ENCODE measurements around the gene PACRGL. TPM values are rescaled to one million over a fixed set of nuclear protein-coding genes. Genes with fewer than 3 reads are reported as not detected.

PACRGL gene
- total and polyA plus RNA-seq, 12 donors, result 4.2 to 11.3 (median 10.6) TPM

- no peak for TF ChIP-seq CTCF (IDR thresholded peaks at IDR 0.05)
- no peak overlapping the region for H3K27ac ChIP-seq
- DNase-seq (no peak), ATAC-seq (no peak)
- no peak overlapping the region for H3K4me3 ChIP-seq
- no peaks in the 10 kb centered on the region for H3K9me3 ChIP-seq
- peaks cover 0 to 42% (median 7%) of the 10 kb centered on the region in 7 donors for H3K27me3 ChIP-seq
- H3K36me3 ChIP-seq, result no peaks in the 10 kb centered on the region
- intact Hi-C loops (cut with DNase I), result no loop called here
- 87 to 88% methylated on average over 3 of the region's 3 CpGs for WGBS, 2 donors
- H3K4me1 ChIP-seq, result no peaks in the 10 kb centered on the region
Measured at GRCh38 chr4:20678400-20678799, 21.9 kb upstream of the PACRGL start.

GRCh38 chr4:20679951-20680350 lies 20.3 kb upstream of the PACRGL start:
- intact Hi-C loops (cut with DNase I), result loop anchor here in 8 of 10 donors (5.0 to 10.0 kb wide), 8 partner anchors 255 to 1995 kb away; no protein-coding TSS in a partner anchor
- DNase-seq (no peak), ATAC-seq (no peak)
- no peak for TF ChIP-seq CTCF (IDR thresholded peaks at IDR 0.05)
- Histone ChIP-seq H3K27me3 (peaks cover 0 to 40% (median 7%) of the 10 kb centered on the region in 7 donors), H3K9me3 (no peaks in the 10 kb centered on the region), H3K4me1 (no peaks in the 10 kb centered on the region), H3K4me3 (no peak overlapping the region), H3K27ac (no peak overlapping the region), H3K36me3 (no peaks in the 10 kb centered on the region)
- WGBS, 2 donors, result 74 to 79% methylated on average over 1 of the region's 1 CpG

- Histone ChIP-seq H3K27ac (no peak overlapping the region), H3K27me3 (peaks cover 0 to 38% (median 7%) of the 10 kb centered on the region in 7 donors), H3K4me3 (no peak overlapping the region), H3K9me3 (no peaks in the 10 kb centered on the region), H3K4me1 (no peaks in the 10 kb centered on the region), H3K36me3 (no peaks in the 10 kb centered on the region)
- ATAC-seq (no peak), DNase-seq (no peak)
- 28 to 57% methylated on average over 1 of the region's 1 CpG for WGBS, 2 donors
- intact Hi-C loops (cut with DNase I), result loop anchor here in 8 of 10 donors (5.0 to 10.0 kb wide), 8 partner anchors 256 to 1996 kb away; no protein-coding TSS in a partner anchor
- no peak for TF ChIP-seq CTCF (IDR thresholded peaks at IDR 0.05)
Measured at GRCh38 chr4:20680736-20681135, 19.5 kb upstream of the PACRGL start.

GRCh38 chr4:20681271-20681670 lies 19.0 kb upstream of the PACRGL start:
- intact Hi-C loops (cut with DNase I), result loop anchor here in 8 of 10 donors (5.0 to 10.0 kb wide), 8 partner anchors 256 to 1996 kb away; no protein-coding TSS in a partner anchor
- Histone ChIP-seq H3K27me3 (peaks cover 0 to 38% (median 7%) of the 10 kb centered on the region in 7 donors), H3K4me3 (no peak overlapping the region), H3K9me3 (no peaks in the 10 kb centered on the region), H3K36me3 (no peaks in the 10 kb centered on the region), H3K4me1 (no peaks in the 10 kb centered on the region), H3K27ac (no peak overlapping the region)
- ATAC-seq, result no peak
- no peak for DNase-seq
- no peak for TF ChIP-seq CTCF (IDR thresholded peaks at IDR 0.05)
- 60 to 76% methylated on average over 1 of the region's 1 CpG for WGBS, 2 donors

Data from heart right ventricle (tissue), 16 donors.